H9 (cell line): Measurements from ENCODE around the gene ATP13A4. TPM values are rescaled to one million over a fixed set of nuclear protein-coding genes. Genes with fewer than 3 reads are reported as not detected.

Experiments
- DNase-seq: peaks from one replicate; pipeline ENCODE4 v3.0.0-alpha.2; 2017
- H2AFZ ChIP-seq: one replicate; pipeline ENCODE4 v1.6.1; 2013; ENCODE audit warnings: mild to moderate bottlenecking, low read length, control low read depth, moderate library complexity
- H2AK5ac ChIP-seq: 2 replicates; pipeline ENCODE4 v1.6.1; 2013; ENCODE audit warnings: low read length, control low read depth, mixed read lengths; ENCODE audit not compliant: insufficient read length
- H2BK120ac ChIP-seq: one replicate; pipeline ENCODE4 v1.6.1; 2013; ENCODE audit warnings: low read depth, mild to moderate bottlenecking, low read length, control low read depth, inconsistent platforms; ENCODE audit not compliant: poor library complexity, severe bottlenecking
- H2BK12ac ChIP-seq: 2 replicates; pipeline ENCODE4 v1.6.1; 2013; ENCODE audit warnings: low read length, control low read depth, mixed read lengths, low read depth; ENCODE audit not compliant: insufficient read length
- H2BK15ac ChIP-seq: 2 replicates; pipeline ENCODE4 v1.6.1; 2013; ENCODE audit warnings: low read depth, low read length, control low read depth
- H2BK20ac ChIP-seq: one replicate; pipeline ENCODE4 v1.6.1; 2013; ENCODE audit warnings: low read depth, mild to moderate bottlenecking, low read length, control low read depth, inconsistent platforms; ENCODE audit not compliant: poor library complexity, severe bottlenecking
- H2BK5ac ChIP-seq: 2 replicates; pipeline ENCODE4 v1.6.1; 2013; ENCODE audit warnings: low read length, control low read depth, mixed read lengths; ENCODE audit not compliant: insufficient read length
- H3K14ac ChIP-seq: 2 replicates; pipeline ENCODE4 v1.6.1; 2013; ENCODE audit warnings: low read length, control low read depth; ENCODE audit not compliant: insufficient read depth
- H3K18ac ChIP-seq: 2 replicates; pipeline ENCODE4 v1.6.1; 2013; ENCODE audit warnings: low read depth, mild to moderate bottlenecking, mixed read lengths, low read length, control low read depth; ENCODE audit not compliant: insufficient read length
- H3K23ac ChIP-seq: 2 replicates; pipeline ENCODE4 v1.6.1; 2013; ENCODE audit warnings: low read length, control low read depth, mixed read lengths, low read depth; ENCODE audit not compliant: insufficient read length
- H3K23me2 ChIP-seq: 2 replicates; pipeline ENCODE4 v1.6.1; 2013; ENCODE audit warnings: low read depth, mild to moderate bottlenecking, mixed read lengths, low read length, control low read depth; ENCODE audit not compliant: insufficient read length, poor library complexity, severe bottlenecking
- H3K27ac ChIP-seq: 2 replicates; pipeline ENCODE4 v1.5.1; 2013; ENCODE audit warnings: low read length, control low read depth, mixed read lengths, low read depth; ENCODE audit not compliant: insufficient read length
- H3K27me3 ChIP-seq: 2 replicates; pipeline ENCODE4 v1.6.1; 2013; ENCODE audit warnings: low read length, control low read depth, inconsistent platforms; ENCODE audit not compliant: insufficient read depth
- H3K4ac ChIP-seq: 2 replicates; pipeline ENCODE4 v1.6.1; 2013; ENCODE audit warnings: low read depth, mild to moderate bottlenecking, control low read depth, inconsistent platforms, low read length, moderate library complexity
- H3K4me1 ChIP-seq: 2 replicates; pipeline ENCODE4 v1.6.1; 2013; ENCODE audit warnings: low read length, control low read depth, inconsistent platforms; ENCODE audit not compliant: insufficient read depth
- H3K4me2 ChIP-seq: 2 replicates; pipeline ENCODE4 v1.6.1; 2013; ENCODE audit warnings: low read length, control low read depth, mixed read lengths; ENCODE audit not compliant: insufficient read length, insufficient read depth
- H3K56ac ChIP-seq: 2 replicates; pipeline ENCODE4 v1.6.1; 2013; ENCODE audit warnings: low read depth, mild to moderate bottlenecking, mixed read lengths, low read length, control low read depth; ENCODE audit not compliant: insufficient read length
- H3K79me1 ChIP-seq: 2 replicates; pipeline ENCODE4 v1.6.1; 2013; ENCODE audit warnings: low read depth, mild to moderate bottlenecking, moderate library complexity, low read length, control low read depth, inconsistent platforms; ENCODE audit not compliant: insufficient read depth, poor library complexity, severe bottlenecking
- H3K79me2 ChIP-seq: 2 replicates; pipeline ENCODE4 v1.6.1; 2013; ENCODE audit warnings: low read length, control low read depth, inconsistent platforms; ENCODE audit not compliant: insufficient read depth
- H3K9ac ChIP-seq: 2 replicates; pipeline ENCODE4 v1.6.1; 2013; ENCODE audit warnings: low read length, control low read depth, mixed read lengths; ENCODE audit not compliant: insufficient read length; ENCODE audit errors: extremely low read depth
- H3K9me3 ChIP-seq: one replicate; pipeline ENCODE4 v1.6.1; 2013; ENCODE audit warnings: low read depth, low read length, inconsistent platforms; ENCODE audit not compliant: control insufficient read depth
- H3T11ph ChIP-seq: one replicate; pipeline ENCODE4 v1.6.1; 2013; ENCODE audit warnings: mild to moderate bottlenecking, low read length, control low read depth, inconsistent platforms
- H4K20me1 ChIP-seq: one replicate; pipeline ENCODE4 v1.6.1; 2013; ENCODE audit not compliant: control insufficient read depth, insufficient read length, insufficient read depth
- H4K5ac ChIP-seq: 2 replicates; pipeline ENCODE4 v1.6.1; 2013; ENCODE audit warnings: low read depth, mild to moderate bottlenecking, mixed read lengths, low read length, control low read depth; ENCODE audit not compliant: insufficient read length
- H4K8ac ChIP-seq: replicated peaks from 2 replicates; pipeline ENCODE4 v1.6.1; 2013; ENCODE audit warnings: low read length, control low read depth, mixed read lengths, low read depth; ENCODE audit not compliant: insufficient read length
- H4K91ac ChIP-seq: 2 replicates; pipeline ENCODE4 v1.6.1; 2013; ENCODE audit warnings: low read depth, mild to moderate bottlenecking, moderate library complexity, mixed read lengths, low read length, control low read depth; ENCODE audit not compliant: insufficient read length
- H3K27ac Mint-ChIP-seq, 3 experiments: 2 replicates in 2 of 3; 3 replicates in 1 of 3; pipeline ENCODE4 v1.8.0; 2020 to 2021; ENCODE audit warnings: mixed read lengths in 3 of 3, mild to moderate bottlenecking in 1 of 3, moderate library complexity in 1 of 3
- H3K27me3 Mint-ChIP-seq: 2 replicates; pipeline ENCODE4 v1.8.0; 2021; ENCODE audit warnings: low read depth, mild to moderate bottlenecking, moderate library complexity, mixed read lengths
- H3K36me3 Mint-ChIP-seq, 3 experiments: 2 replicates in 2 of 3; 3 replicates in 1 of 3; pipeline ENCODE4 v1.8.0; 2020 to 2021; ENCODE audit warnings: low read depth in 3 of 3, mixed read lengths in 3 of 3; ENCODE audit not compliant: insufficient read depth in 1 of 3
- H3K4me1 Mint-ChIP-seq, 2 experiments: 2 replicates each; pipeline ENCODE4 v1.8.0; 2020; ENCODE audit warnings: mixed read lengths in 2 of 2
- H3K4me3 Mint-ChIP-seq, 2 experiments: 2 replicates in 1 of 2; 3 replicates in 1 of 2; pipeline ENCODE4 v1.8.0; 2020 to 2021; ENCODE audit warnings: mild to moderate bottlenecking in 2 of 2, mixed read lengths in 2 of 2, moderate library complexity in 1 of 2
- H3K9me3 Mint-ChIP-seq, 2 experiments: 2 replicates in 1 of 2; 3 replicates in 1 of 2; pipeline ENCODE4 v1.8.0; 2020; ENCODE audit warnings: mild to moderate bottlenecking in 2 of 2, mixed read lengths in 2 of 2, moderate library complexity in 1 of 2
- WGBS: extraction: QIAGEN DNeasy Blood & Tissue Kit; methylation state at CpG from one replicate; pipeline ENCODE4 v1.1.7; 2013; ENCODE audit warnings: missing lambda C conversion rate, low lambda C conversion rate, mixed read lengths; ENCODE audit not compliant: insufficient read length; ENCODE audit errors: extremely low coverage; 5-methylcytosine and 5-hydroxymethylcytosine counted together
- total RNA-seq: library from RNA; stranded (reverse); gene quantifications from 2 replicates; pipeline ENCODE4 v1.2.1, GENCODE V29; 2021
- TF ChIP-seq, protein P1 (sequence below): fragments of 200-600 bp; sonication (generic); conservative IDR thresholded peaks from 3 replicates; pipeline ENCODE4 v1.8.0; 2021; ENCODE audit warnings: antibody characterized with exemption, mild to moderate bottlenecking

The ATP13A4 gene
- total RNA-seq, 1 experiment from 2014 or later: 0.13 TPM

DNA sequence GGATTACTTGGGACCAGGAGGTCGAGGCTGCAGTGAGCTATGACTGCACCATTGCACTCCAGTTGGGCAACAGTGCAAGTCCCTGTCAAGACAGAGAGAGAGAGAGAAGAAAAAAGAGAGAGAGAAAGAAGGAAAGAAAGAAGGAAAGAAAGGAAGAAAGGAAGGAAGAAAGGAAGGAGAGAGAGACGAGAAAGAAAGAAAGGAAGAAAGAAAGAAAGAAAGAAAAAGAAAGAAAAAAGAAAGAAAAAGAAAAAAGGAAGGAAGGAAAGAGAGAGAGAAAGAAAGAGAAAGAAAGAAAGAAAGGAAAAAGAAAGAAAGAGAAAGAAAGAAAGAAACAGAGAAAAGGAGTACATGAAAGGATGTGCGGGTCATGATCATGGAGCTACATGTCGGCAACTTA, 80.2 kb downstream of the ATP13A4 start:
- H3K4ac ChIP-seq: no peak overlapping the region
- no peak for DNase-seq
- no peak overlapping the region for H3K18ac ChIP-seq
- H3K9ac ChIP-seq: no peak overlapping the region
- H3K79me2 ChIP-seq: no peaks in the 10 kb centered on the region
- H4K91ac ChIP-seq: no peak overlapping the region
- H2AFZ ChIP-seq: no peak overlapping the region
- no peak overlapping the region for H3T11ph ChIP-seq
- Mint-ChIP-seq H3K27ac (peak overlapping the region in 1 of 3 experiments; percentile 6; a peak in 1 of 7 replicates), H3K9me3 (no peaks in the 10 kb centered on the region), H3K27me3 (peaks cover 2% of the 10 kb centered on the region; the same call in 1 of the 2 replicates), H3K4me3 (no peak overlapping the region), H3K4me1 (no peaks in the 10 kb centered on the region), H3K36me3 (no peaks in the 10 kb centered on the region; a peak in 2 of 7 replicates)
- no peak overlapping the region for H2BK120ac ChIP-seq
- TF ChIP-seq, protein P1, sequence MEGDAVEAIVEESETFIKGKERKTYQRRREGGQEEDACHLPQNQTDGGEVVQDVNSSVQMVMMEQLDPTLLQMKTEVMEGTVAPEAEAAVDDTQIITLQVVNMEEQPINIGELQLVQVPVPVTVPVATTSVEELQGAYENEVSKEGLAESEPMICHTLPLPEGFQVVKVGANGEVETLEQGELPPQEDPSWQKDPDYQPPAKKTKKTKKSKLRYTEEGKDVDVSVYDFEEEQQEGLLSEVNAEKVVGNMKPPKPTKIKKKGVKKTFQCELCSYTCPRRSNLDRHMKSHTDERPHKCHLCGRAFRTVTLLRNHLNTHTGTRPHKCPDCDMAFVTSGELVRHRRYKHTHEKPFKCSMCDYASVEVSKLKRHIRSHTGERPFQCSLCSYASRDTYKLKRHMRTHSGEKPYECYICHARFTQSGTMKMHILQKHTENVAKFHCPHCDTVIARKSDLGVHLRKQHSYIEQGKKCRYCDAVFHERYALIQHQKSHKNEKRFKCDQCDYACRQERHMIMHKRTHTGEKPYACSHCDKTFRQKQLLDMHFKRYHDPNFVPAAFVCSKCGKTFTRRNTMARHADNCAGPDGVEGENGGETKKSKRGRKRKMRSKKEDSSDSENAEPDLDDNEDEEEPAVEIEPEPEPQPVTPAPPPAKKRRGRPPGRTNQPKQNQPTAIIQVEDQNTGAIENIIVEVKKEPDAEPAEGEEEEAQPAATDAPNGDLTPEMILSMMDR: no peak
- H2BK15ac ChIP-seq: no peak overlapping the region
- H3K4me1 ChIP-seq: no peaks in the 10 kb centered on the region
- H3K14ac ChIP-seq: no peak overlapping the region
- H4K20me1 ChIP-seq: no peaks in the 10 kb centered on the region
- H3K27me3 ChIP-seq: no peaks in the 10 kb centered on the region
- no CpG with 5 or more reads among the region's 4 CpGs for WGBS
- no peaks in the 10 kb centered on the region for H3K9me3 ChIP-seq
- H2BK12ac ChIP-seq: no peak overlapping the region
- no peak overlapping the region for H3K56ac ChIP-seq
- H3K4me2 ChIP-seq: no peak overlapping the region
- H3K27ac ChIP-seq: no peak overlapping the region
- no peak overlapping the region for H3K23ac ChIP-seq
- no peak overlapping the region for H4K5ac ChIP-seq
- no peak overlapping the region for H2BK5ac ChIP-seq
- H2AK5ac ChIP-seq: no peak overlapping the region
- H3K23me2 ChIP-seq: no peaks in the 10 kb centered on the region
- H2BK20ac ChIP-seq: no peak overlapping the region
- no peak overlapping the region for H4K8ac ChIP-seq
- no peaks in the 10 kb centered on the region for H3K79me1 ChIP-seq
